HG02885 (cell line): Measurements from ENCODE around the gene GABRA5.

Experiments used
- ATAC-seq: cut with Tn5 transposase; IDR thresholded peaks from one replicate; pipeline ENCODE4 v1.9.1; 2021; ENCODE audit warnings: mild to moderate bottlenecking; ENCODE audit not compliant: unreplicated experiment, poor library complexity

GABRA5 gene

GRCh38 chr15:26974120-26974780, 107.4 kb downstream of the GABRA5 start:
- ATAC-seq, result no peak

- ATAC-seq, result no peak
Measured at GRCh38 chr15:26981492-26981891, 114.6 kb downstream of the GABRA5 start.

- ATAC-seq, result no peak
Measured at GRCh38 chr15:26983822-26984221, 117.0 kb downstream of the GABRA5 start.

GRCh38 chr15:26985050-26985449, 118.2 kb downstream of the GABRA5 start:
- ATAC-seq, result no peak

GRCh38 chr15:26996250-26996649, 129.4 kb downstream of the GABRA5 start:
- no peak for ATAC-seq
